ENCODE results near the gene ADGRE2. TPM values are rescaled to one million over a fixed set of nuclear protein-coding genes. Genes with fewer than 3 reads are reported as not detected.
"Not testable (repeated sequence)": the region's sequence is repeated elsewhere in the genome, so short reads cannot be mapped to it uniquely, and the experiment has no call there.

Gene ADGRE2
- total RNA-seq, 4 donors from 2014 or later = 0.65 to 6.0 (median 3.0) TPM

- 84% methylated on average over 16 of the region's 16 CpGs for WGBS
- H3K4me3 ChIP-seq = no peak overlapping the region
- intact Hi-C loops (cut with DNase I) = no loop called here
- TF ChIP-seq EP300 (IDR thresholded peaks at IDR 0.05) = no peak
- TF ChIP-seq POLR2A (IDR thresholded peaks at IDR 0.05; ENCODE audit: low read depth) = no peak
- TF ChIP-seq CTCF (IDR thresholded peaks at IDR 0.05) = no peak
- peaks cover 0 to 69% (median 4%) of the 10 kb centered on the region in 4 donors for H3K27me3 ChIP-seq
- H3K9me3 ChIP-seq = no peaks in the 10 kb centered on the region
- H3K27ac ChIP-seq (replicated peaks in 1 of 4) = no peak overlapping the region
- no peaks in the 10 kb centered on the region for H3K36me3 ChIP-seq
- no peak for DNase-seq (ENCODE audit: extremely low spot score)
- H3K4me1 ChIP-seq = no peaks in the 10 kb centered on the region
Observed at GRCh38 chr19:14782626-14783409, 4.5 kb upstream of the ADGRE2 start.

- H3K27ac ChIP-seq (replicated peaks in 1 of 4); DNase-seq (ENCODE audit: extremely low spot score); H3K9me3 ChIP-seq; H3K36me3 ChIP-seq; H3K4me3 ChIP-seq; H3K4me1 ChIP-seq; intact Hi-C loops (cut with DNase I): not testable (repeated sequence)
- WGBS = 90% methylated on average over 16 of the region's 17 CpGs
- H3K27me3 ChIP-seq = peaks cover 0 to 69% (median 4%) of the 10 kb centered on the region in 4 donors
Observed at GRCh38 chr19:14781713-14782536, 3.6 kb upstream of the ADGRE2 start.

GRCh38 chr19:14780622-14781225 lies 2.4 kb upstream of the ADGRE2 start:
- H3K27ac ChIP-seq (replicated peaks in 1 of 4); H3K4me3 ChIP-seq; intact Hi-C loops (cut with DNase I); DNase-seq (ENCODE audit: extremely low spot score); H3K9me3 ChIP-seq; H3K36me3 ChIP-seq; H3K4me1 ChIP-seq: not testable (repeated sequence)
- peaks cover 0 to 70% (median 0%) of the 10 kb centered on the region in 4 donors for H3K27me3 ChIP-seq
- WGBS = 77% methylated on average over 14 of the region's 14 CpGs

- Histone ChIP-seq H3K9me3 (no peaks in the 10 kb centered on the region), H3K4me1 (peaks cover 0 to 10% (median 6%) of the 10 kb centered on the region in 4 donors), H3K36me3 (no peaks in the 10 kb centered on the region), H3K27me3 (peaks cover 0 to 72% (median 0%) of the 10 kb centered on the region in 4 donors), H3K27ac (replicated peaks in 1 of 4) (no peak overlapping the region), H3K4me3 (no peak overlapping the region)
- 47% methylated on average over 5 of the region's 5 CpGs for whole genome bisulfite sequencing
- TF ChIP-seq EP300 (IDR thresholded peaks at IDR 0.05) (no peak), POLR2AphosphoS5 (IDR thresholded peaks at IDR 0.05) (no peak), CTCF (IDR thresholded peaks at IDR 0.05) (no peak), POLR2A (IDR thresholded peaks at IDR 0.05; ENCODE audit: low read depth) (no peak)
- intact Hi-C loops (cut with DNase I) = no loop called here
- no peak for DNase-seq (ENCODE audit: extremely low spot score)
Observed at GRCh38 chr19:14779151-14779550, 791 bp upstream of the ADGRE2 start.

- peaks cover 0 to 74% (median 0%) of the 10 kb centered on the region in 4 donors for H3K27me3 ChIP-seq
- H3K27ac ChIP-seq (replicated peaks in 1 of 4); intact Hi-C loops (cut with DNase I); H3K36me3 ChIP-seq; H3K4me1 ChIP-seq; DNase-seq (ENCODE audit: extremely low spot score); H3K4me3 ChIP-seq; H3K9me3 ChIP-seq: not testable (repeated sequence)
- WGBS = 89% methylated on average over 4 of the region's 4 CpGs
Observed at GRCh38 chr19:14777645-14778044, 715 bp downstream of the ADGRE2 start.
